Ascending aorta (tissue), 2 donors: ENCODE data around the gene SMPD3. TPM values are rescaled to one million over a fixed set of nuclear protein-coding genes. Genes with fewer than 3 reads are reported as not detected.

Experiments
- DNase-seq, 2 donors: peaks; one replicate each; pipeline ENCODE4 v3.0.0-alpha.2; 2019; ENCODE audit warnings: low spot score in 2 of 2
- H3K27ac ChIP-seq, 2 donors: fragments of 200-600 bp; sonication (generic); one replicate each; pipeline ENCODE4 v1.5.1; 2016 to 2017; ENCODE audit warnings: mild to moderate bottlenecking in 1 of 2
- H3K27me3 ChIP-seq: fragments of 200-600 bp; sonication (generic); one replicate; pipeline ENCODE4 v1.5.1; 2017
- H3K36me3 ChIP-seq, 2 donors: fragments of 200-600 bp; sonication (generic); one replicate each; pipeline ENCODE4 v1.5.1; 2016
- H3K4me1 ChIP-seq, 2 donors: fragments of 200-600 bp; sonication (generic); one replicate each; pipeline ENCODE4 v1.5.1; 2016 to 2017; ENCODE audit warnings: mild to moderate bottlenecking in 1 of 2
- H3K4me3 ChIP-seq, 2 donors: fragments of 200-600 bp; sonication (generic); one replicate each; pipeline ENCODE4 v1.5.1; 2016 to 2017; ENCODE audit warnings: mild to moderate bottlenecking in 1 of 2
- H3K9me3 ChIP-seq, 2 donors: fragments of 200-600 bp; sonication (generic); one replicate each; pipeline ENCODE4 v1.5.1; 2016
- CTCF ChIP-seq, 3 experiments: fragments of 200-600 bp in 2 of 3; fragments of 450-650 bp in 1 of 3; sonication (generic) in 2 of 3; IDR thresholded peaks; one replicate each; pipeline ENCODE4 v1.5.1; 2016 to 2019; ENCODE audit warnings: antibody characterized with exemption in 3 of 3, mild to moderate bottlenecking in 1 of 3, moderate library complexity in 1 of 3
- intact Hi-C: fragments of 100-400 bp; cut with DNase I; formaldehyde crosslinking; loops from one replicate; pipeline ENCODE4 v1.15.1; 2023
- total RNA-seq: library from RNA; depleted of rRNA; stranded (reverse); fragments of >200 nt; gene quantifications from one replicate; pipeline ENCODE4 v1.1.0, GENCODE V29; 2016

Gene SMPD3
- total RNA-seq, 1 donor from 2014 or later: not detected

- Histone ChIP-seq H3K4me1 (no peaks in the 10 kb centered on the region), H3K27me3 (no peaks in the 10 kb centered on the region), H3K4me3 (no peak overlapping the region), H3K9me3 (no peaks in the 10 kb centered on the region), H3K27ac (no peak overlapping the region), H3K36me3 (no peaks in the 10 kb centered on the region)
- DNase-seq: no peak
- TF ChIP-seq CTCF (IDR thresholded peaks at IDR 0.05): no peak
- intact Hi-C loops: no loop called here
Observed at GRCh38 chr16:68372381-68372720, 76.0 kb downstream of the SMPD3 start.

GRCh38 chr16:68371706-68372380, 76.5 kb downstream of the SMPD3 start:
- DNase-seq: no peak
- Histone ChIP-seq H3K4me3 (no peak overlapping the region), H3K9me3 (no peaks in the 10 kb centered on the region), H3K27me3 (no peaks in the 10 kb centered on the region), H3K36me3 (no peaks in the 10 kb centered on the region), H3K4me1 (no peaks in the 10 kb centered on the region), H3K27ac (no peak overlapping the region)
- no peak for TF ChIP-seq CTCF (IDR thresholded peaks at IDR 0.05)
- intact Hi-C loops: no loop called here

GRCh38 chr16:68371276-68371651, 77.0 kb downstream of the SMPD3 start:
- no peak for DNase-seq
- intact Hi-C loops: no loop called here
- TF ChIP-seq CTCF (IDR thresholded peaks at IDR 0.05): no peak
- H3K4me3 ChIP-seq: no peak overlapping the region
- no peaks in the 10 kb centered on the region for H3K9me3 ChIP-seq
- H3K36me3 ChIP-seq: no peaks in the 10 kb centered on the region
- H3K4me1 ChIP-seq: no peaks in the 10 kb centered on the region
- no peak overlapping the region for H3K27ac ChIP-seq
- no peaks in the 10 kb centered on the region for H3K27me3 ChIP-seq

GRCh38 chr16:68370581-68371275, 77.6 kb downstream of the SMPD3 start:
- no peaks in the 10 kb centered on the region for H3K4me1 ChIP-seq
- no peak overlapping the region for H3K4me3 ChIP-seq
- DNase-seq: no peak
- intact Hi-C loops: no loop called here
- no peak overlapping the region for H3K27ac ChIP-seq
- no peaks in the 10 kb centered on the region for H3K27me3 ChIP-seq
- no peaks in the 10 kb centered on the region for H3K9me3 ChIP-seq
- TF ChIP-seq CTCF (IDR thresholded peaks at IDR 0.05): no peak
- H3K36me3 ChIP-seq: no peaks in the 10 kb centered on the region

GRCh38 chr16:68369697-68370580, 78.4 kb downstream of the SMPD3 start:
- H3K4me1 ChIP-seq: no peaks in the 10 kb centered on the region
- no peak overlapping the region for H3K4me3 ChIP-seq
- no peak overlapping the region for H3K27ac ChIP-seq
- no peaks in the 10 kb centered on the region for H3K27me3 ChIP-seq
- no peaks in the 10 kb centered on the region for H3K36me3 ChIP-seq
- H3K9me3 ChIP-seq: no peaks in the 10 kb centered on the region
- intact Hi-C loops: no loop called here
- DNase-seq: no peak
- no peak for TF ChIP-seq CTCF (IDR thresholded peaks at IDR 0.05)
